GM13976 (cell line): ENCODE results near the gene GATAD2A.

Source experiments
- DNase-seq: peaks from one replicate; pipeline ENCODE4 v3.0.0; 2012; ENCODE audit warnings: low spot score
- in situ Hi-C: fragments of 300-500 bp; cut with MboI; formaldehyde crosslinking; loops from one replicate; pipeline ENCODE4 v1.12.0; 2022; ENCODE audit warnings: low sequenced_read_pairs, mixed read lengths, inconsistent platforms; ENCODE audit not compliant: unreplicated experiment
- TF ChIP-seq, protein P1 (sequence below): IDR thresholded peaks from 2 replicates; pipeline ENCODE4 v1.5.1; 2012; ENCODE audit warnings: borderline replicate concordance, mild to moderate bottlenecking; ENCODE audit not compliant: insufficient read depth; ENCODE audit errors: extremely low read depth, missing control alignments, control extremely low read depth

Gene GATAD2A

GRCh38 chr19:19525611-19526380 is 120.3 kb downstream of the GATAD2A start:
- TF ChIP-seq, protein P1, sequence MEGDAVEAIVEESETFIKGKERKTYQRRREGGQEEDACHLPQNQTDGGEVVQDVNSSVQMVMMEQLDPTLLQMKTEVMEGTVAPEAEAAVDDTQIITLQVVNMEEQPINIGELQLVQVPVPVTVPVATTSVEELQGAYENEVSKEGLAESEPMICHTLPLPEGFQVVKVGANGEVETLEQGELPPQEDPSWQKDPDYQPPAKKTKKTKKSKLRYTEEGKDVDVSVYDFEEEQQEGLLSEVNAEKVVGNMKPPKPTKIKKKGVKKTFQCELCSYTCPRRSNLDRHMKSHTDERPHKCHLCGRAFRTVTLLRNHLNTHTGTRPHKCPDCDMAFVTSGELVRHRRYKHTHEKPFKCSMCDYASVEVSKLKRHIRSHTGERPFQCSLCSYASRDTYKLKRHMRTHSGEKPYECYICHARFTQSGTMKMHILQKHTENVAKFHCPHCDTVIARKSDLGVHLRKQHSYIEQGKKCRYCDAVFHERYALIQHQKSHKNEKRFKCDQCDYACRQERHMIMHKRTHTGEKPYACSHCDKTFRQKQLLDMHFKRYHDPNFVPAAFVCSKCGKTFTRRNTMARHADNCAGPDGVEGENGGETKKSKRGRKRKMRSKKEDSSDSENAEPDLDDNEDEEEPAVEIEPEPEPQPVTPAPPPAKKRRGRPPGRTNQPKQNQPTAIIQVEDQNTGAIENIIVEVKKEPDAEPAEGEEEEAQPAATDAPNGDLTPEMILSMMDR = no peak
- DNase-seq = no peak
- in situ Hi-C loops = loop anchor here (25.0 kb wide), 1 partner anchor 762 kb away; no protein-coding TSS in a partner anchor

DNA sequence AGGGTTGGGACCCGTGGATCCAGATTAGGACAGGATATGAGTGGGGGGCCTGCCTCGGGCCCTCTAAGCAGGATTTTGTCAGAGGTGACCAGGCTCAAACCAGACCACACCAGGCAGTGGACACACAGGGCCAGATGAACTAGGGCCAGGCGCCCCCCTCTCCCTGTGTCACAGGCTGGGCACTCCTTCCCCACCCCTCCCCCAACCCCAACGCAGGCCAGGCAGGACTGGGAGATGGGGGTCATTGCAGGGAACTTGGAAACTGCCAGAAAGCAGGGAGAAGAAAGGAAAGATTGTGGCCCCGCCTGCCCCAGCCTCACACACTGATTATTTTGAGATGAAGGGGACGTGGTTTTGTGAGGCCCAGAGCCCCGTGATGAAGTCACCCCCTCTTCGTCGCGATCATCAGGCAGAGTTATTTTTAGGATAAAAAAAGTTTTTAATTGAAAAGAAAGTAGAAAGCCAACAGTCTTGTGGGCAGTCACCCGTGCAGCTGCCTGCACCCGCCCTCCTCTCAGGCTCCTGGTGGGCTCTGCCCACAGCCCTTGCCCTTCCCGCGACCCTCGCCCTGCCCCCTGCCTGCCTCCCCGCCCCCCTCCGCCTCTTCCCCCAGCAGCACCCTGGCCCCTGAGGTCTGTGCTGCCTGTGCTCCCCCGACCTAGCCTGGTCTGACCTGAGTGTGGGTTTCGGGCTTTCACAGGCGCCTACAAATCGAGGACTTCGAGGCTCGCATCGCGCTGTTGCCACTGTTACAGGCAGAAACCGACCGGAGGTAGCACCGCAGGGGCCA is 121.3 kb downstream of the GATAD2A start:
- TF ChIP-seq, protein P1 = no peak
- peak; percentile 85 for DNase-seq
- in situ Hi-C loops = loop anchor here (25.0 kb wide), 1 partner anchor 761 kb away; no protein-coding TSS in a partner anchor

DNA sequence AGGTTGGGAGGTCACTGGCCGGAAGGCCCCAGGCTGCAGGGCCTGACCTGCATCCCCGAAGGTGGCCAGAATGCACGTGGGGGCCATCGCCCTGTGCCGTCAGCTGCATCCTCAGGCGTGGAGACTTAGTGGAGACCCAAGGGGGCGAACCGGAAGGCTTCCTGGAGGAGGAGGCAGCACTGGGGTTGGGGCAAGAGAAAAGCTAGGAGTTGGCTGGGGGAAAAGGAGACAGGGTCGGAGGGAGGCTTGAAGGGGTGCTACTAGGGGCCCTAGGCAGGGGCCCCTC is 121.8 kb downstream of the GATAD2A start:
- TF ChIP-seq, protein P1 = no peak
- in situ Hi-C loops = loop anchor here (25.0 kb wide), 1 partner anchor 760 kb away; no protein-coding TSS in a partner anchor
- DNase-seq = no peak

- TF ChIP-seq, protein P1 = no peak
- in situ Hi-C loops = loop anchor here (25.0 kb wide), 1 partner anchor 759 kb away; no protein-coding TSS in a partner anchor
- DNase-seq = no peak
Observed at GRCh38 chr19:19527674-19528625, 122.5 kb downstream of the GATAD2A start.

DNA sequence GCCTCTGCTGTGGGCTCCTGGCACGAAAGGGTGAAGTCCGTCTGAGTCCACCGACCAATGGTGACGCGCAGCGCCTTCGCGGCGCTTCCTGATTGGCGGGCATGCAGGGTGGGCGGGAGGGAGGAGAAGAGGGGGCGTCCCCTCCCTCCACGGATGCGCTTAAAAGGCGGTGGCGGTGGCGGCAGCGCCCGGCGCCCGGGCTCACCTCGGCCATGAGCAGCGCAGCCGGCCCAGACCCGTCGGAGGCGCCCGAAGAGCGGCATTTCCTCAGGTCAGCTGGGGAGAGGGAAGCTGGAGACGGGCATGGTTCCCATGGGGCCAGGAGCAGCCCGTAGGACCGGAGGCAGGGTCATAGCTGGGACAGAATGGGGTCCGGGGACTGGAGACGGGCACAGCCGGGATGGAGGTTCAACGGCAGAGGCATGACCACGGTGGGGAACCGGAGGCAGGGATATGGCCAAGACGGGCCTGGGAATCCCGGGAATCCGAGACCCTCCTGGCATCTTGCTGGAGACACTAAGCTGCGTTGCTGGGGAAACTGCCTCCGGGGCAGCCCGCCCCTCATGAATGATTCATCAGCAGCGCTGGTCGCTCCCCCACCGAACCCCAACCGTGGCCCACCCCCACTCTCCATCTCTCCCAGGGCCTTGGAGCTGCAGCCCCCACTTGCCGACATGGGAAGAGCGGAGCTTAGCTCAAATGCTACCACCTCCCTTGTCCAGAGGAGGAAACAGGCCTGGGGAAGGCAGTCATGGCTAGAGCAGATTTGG is 123.4 kb downstream of the GATAD2A start, which contains the start of gene YJEFN3:
YJEFN3 (plus strand) TSS at position 191 of the 770 bp plus-strand sequence; CDS start at position 213, 22 bp downstream.
- TF ChIP-seq, protein P1 = no peak
- in situ Hi-C loops = loop anchor here (25.0 kb wide), 1 partner anchor 758 kb away; no protein-coding TSS in a partner anchor
- no peak for DNase-seq
